ENCODE data around the gene SRCIN1.
"Not testable (repeated sequence)": the region's sequence is repeated elsewhere in the genome, so short reads cannot be mapped to it uniquely, and the experiment has no call there.

Gene SRCIN1

DNA sequence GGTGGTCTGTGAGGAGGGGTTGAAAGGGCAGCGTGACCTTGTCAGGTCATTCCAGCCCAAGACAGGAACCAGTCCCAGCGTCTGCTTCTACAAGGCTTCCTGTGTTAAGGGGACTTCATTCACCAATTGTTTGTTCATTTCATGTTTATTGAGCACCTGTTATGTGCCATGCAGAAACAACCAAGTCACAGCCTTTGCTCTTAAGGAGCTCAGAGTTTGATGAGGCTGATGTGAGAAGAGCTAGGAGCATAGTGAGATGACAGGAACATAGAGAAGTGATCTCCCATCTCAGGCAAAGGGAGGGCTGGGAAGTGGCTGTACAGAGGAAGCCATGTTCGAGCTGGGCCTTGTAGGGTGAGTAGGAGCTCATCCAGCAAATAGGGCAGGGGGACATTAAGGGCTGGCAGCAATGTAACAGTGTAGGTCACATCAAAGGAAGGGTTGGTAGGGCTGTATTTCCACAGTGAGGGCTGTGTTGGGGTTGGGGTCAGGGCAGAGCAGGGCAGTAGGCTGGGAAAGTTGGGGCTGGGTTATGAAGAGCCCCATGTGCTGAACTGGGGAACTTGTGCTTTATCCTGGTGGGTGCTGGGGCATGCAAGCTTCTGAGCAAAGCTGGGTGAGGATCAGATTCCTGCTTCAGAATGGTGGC, 97.7 kb downstream of the SRCIN1 start:
- DNase-seq: no peak

DNA sequence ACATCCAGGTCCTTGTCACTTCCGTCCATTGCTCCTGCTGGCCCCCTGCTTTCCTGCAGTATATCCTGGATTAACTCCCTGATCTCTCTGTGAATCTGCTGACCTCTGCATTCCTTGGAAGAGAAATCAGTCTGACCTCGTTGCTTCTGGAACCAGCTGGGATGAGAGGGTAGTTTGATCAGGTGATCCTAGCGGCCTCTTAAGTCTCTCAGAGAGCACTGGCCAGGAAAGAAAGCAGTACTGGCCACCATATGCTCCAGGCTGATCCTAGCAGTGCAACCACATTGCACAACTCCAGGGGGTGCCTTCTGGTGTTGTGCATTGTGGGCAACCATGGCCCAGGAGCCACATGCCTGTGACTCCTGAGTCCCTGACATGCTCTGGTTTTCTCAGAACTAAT, 98.3 kb downstream of the SRCIN1 start:
- no peak for DNase-seq

DNA sequence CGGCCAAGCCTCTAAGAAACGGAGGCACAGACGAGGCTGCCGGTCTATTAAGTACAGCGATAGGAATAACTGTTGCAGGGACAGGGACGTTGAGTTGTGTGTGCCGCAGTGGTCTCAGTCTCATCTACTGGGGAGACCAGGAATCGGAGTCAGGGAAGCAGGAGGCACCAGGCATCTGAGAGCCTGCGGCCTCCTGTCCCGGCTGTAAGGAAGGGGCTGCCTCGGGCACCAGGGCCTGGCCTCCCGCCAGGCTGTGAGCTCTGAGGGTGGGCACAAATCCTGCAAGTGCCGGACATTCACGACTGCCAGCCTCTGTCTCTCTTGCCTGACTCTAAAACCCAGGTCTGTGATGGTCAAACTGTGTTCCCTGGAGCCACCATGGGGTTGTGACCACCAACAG, 101.5 kb downstream of the SRCIN1 start:
- DNase-seq: no peak

GRCh38 chr17:38503286-38503913, 102.4 kb downstream of the SRCIN1 start:
- not testable (repeated sequence) for DNase-seq

DNA sequence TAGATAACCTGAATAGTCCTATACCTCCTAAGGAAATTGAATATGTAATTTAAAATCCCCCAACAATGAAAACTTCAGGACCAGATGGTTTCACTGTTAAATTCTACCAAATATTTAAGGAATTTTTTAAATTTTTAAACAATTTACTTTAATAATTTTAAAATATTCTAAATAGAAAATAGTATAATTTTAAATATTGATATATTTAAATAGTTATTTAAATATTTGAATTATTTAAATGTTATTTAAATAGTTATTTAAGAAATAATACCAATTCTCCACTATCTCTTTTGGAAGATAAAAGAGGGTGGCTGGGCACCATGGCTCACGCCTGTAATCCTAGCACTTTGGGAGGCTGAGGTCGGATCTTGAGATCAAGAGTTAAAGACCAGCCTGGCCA, 104.0 kb downstream of the SRCIN1 start:
- not testable (repeated sequence) for DNase-seq

GRCh38 chr17:38499230-38499629, 106.5 kb downstream of the SRCIN1 start:
- DNase-seq: not testable (repeated sequence)

DNA sequence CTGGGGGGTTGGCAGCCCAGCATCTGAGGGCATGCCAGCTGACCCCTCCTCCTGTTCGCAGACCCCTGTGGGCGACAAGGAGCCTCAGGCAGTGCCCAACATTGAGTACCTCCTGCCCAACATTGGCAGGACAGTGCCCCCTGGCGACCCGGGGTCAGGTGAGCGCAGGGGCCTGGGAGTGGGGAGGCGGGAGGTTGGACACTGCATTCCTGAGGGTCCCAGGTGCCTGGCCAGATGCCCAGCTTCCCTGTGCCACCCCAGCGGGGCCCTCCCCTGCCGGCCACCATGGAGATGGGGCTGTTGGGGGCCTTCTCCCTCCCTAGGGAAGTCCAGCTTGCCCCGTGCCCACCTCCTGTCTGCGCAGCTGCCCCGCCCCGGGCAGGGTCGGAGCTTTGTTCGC, 107.4 kb downstream of the SRCIN1 start:
- no peak for DNase-seq

DNA sequence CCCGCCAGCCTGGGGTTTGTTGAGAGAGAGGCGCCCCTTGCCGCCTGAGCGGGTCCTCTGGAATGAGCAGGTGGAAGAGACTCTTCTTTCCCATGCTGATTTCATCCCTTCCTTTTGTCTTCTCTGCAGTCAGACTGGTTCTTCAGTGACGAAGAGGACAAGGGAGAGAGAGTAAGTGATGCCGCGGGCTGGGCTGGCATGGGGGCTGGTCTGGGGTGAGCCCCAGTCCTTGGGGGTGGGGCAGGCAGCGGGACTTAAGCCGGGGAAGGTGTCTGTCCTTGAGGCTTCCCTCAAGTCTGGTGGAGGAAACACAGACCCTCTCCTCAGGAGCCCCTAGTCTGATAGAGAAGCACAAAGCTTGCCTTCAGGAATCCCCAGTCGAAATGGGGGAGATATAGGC, 108.1 kb downstream of the SRCIN1 start:
- not testable (repeated sequence) for DNase-seq

DNA sequence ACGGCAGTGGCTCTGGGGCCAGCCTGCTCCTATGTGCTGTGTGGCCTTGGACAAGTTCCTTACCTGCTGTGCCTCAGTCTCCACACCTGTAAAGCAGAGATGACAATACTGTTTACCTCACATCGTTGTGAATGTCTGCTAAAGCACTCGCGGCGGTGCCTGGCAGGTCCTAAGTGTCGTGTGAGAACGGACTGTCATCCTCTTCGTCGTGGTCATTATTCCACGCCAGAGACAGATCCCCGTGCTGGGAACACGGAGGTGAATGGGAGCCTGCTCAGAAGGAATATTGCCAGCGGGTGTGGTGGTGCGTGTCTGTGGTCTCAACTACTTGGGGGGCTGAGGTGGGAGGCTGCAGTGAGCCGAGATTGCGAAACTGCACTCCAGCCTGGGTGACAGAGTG, 111.6 kb downstream of the SRCIN1 start:
- DNase-seq: not testable (repeated sequence)

DNA sequence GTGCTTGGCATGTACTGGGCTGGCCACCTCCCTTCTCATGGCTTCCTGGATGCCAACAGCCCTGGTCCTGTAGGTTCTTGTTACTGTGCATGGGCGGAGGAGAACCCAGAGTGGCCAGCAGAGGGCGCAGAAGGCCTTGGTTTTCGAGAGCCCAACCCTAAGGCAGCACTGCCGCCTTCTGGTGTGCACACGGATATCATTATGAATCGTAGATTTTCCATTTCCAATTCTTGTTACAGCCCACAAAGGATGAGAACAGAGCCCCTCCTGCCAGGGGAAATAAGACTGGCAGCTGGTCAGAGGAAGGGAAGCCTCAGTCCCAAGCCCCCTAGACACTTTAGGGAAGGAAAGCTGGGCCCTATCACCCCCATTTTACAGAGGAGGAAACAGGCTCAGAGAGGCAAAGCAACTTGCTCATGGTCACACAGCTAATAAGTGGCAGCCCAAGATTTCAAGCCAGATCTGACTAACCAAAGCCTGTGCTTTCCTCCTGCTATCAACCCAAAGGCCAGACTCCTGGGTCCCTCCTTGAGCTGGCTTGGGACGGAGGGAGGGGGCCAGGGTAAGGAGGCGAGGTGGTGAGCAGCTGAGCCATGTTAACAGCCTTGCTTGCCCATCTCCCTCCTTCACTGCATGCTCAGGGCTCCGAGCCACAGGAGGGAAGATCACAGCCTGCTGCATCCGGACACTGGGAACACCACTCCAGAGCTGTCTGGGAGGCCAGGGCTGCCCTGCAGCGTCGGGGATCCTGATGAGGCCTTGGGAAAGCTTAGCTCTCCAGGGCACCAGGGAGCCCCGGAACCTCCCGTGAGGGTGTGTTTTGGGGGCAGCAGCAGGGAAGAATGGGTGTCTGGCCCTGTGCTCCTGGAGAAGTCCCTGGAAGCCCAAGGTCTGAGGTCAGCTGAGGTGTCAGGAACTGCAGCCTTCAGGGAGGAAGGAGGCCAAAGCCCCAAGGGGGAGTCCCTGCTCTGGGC, 113.4 kb downstream of the SRCIN1 start:
- DNase-seq: peak; percentile 77

DNA sequence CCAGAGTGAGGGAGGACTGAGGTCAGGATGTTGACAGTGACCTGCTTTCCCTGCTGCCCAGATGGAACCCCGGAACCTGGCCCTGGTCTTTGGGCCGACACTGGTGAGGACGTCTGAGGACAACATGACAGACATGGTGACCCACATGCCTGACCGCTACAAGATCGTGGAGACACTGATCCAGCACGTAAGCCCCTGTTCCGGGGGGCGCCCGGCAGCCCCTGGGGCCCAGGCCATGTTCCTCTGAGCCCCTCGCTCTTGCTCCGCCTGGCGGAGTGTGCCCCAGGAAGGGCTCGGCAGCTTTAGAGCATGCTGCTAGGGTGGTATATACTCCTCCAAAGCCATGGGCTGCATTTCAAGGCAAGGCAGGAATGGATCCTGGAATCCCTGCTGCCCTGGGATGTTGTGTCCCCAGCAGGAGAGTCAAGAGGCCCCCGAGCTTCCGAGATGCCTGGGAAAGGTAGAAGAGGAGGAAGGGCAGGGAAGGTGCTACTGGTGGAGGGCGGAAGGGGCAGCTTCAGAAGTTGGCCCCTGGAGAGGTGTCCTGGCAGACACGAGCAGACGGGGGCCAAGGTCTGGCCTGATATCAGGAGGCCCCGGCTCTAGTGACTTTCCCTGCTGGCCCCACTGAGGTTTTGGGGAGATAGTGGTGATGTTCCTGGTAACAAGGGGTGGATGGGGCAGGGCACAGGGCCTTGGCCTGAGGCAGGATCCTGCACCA, 114.2 kb downstream of the SRCIN1 start:
- DNase-seq: not testable (repeated sequence)

- DNase-seq: not testable (repeated sequence)
Measured at GRCh38 chr17:38489774-38490173, 116.0 kb downstream of the SRCIN1 start.

GRCh38 chr17:38485681-38486298, 120.0 kb downstream of the SRCIN1 start:
- DNase-seq: not testable (repeated sequence)

- no peak for DNase-seq
Measured at GRCh38 chr17:38485146-38485468, 120.6 kb downstream of the SRCIN1 start.

GRCh38 chr17:38484242-38485145, 121.3 kb downstream of the SRCIN1 start:
- DNase-seq: peak; percentile 70

GRCh38 chr17:38482700-38483043, 123.1 kb downstream of the SRCIN1 start:
- not testable (repeated sequence) for DNase-seq

GRCh38 chr17:38482039-38482699, 123.6 kb downstream of the SRCIN1 start:
- peak; percentile 83 for DNase-seq

Data from NCI-H146 (cell line).